Measurements from ENCODE around the gene TFAM.
"Not testable (repeated sequence)": the region's sequence is repeated elsewhere in the genome, so short reads cannot be mapped to it uniquely, and the experiment has no call there.

Gene TFAM

DNA sequence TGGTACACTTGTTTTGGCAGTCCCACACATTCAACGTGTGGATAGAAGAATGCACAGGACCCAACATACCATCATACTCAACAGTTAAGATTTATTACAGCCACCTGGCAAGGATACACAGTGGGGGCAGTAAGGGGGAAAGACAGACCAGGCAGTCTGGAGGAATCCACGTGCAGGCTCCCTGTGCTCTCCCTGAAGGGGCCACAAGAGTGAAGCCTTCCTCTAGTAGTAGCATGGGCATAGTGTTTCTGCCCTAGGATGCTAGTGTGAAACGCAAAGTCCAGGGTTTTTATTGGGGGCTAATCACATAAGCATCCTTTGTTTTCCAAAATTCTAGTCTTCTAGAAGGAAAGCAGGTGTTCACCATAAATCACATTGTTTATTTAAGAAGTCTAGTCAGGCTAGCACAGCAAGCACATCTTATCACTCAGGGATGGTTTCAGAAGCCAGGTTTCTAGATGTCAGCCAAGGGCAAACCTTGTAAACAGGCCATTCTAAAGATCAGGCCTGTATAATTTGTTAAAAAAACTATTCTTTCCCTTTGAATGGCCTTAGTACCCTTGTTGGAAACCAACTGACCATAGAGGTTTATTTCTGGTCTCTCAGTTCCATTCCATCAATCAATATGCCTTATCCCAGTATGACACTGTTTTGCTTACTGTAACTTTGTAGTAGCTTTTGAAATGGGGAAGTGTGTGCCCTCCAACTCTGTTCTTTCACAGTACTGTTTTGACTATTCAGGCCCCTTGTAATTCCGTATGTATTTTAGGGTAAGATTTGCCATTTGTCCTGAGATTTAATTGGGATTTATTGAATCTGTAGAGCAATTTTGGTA, 12.4 kb upstream of the TFAM start:
- DNase-seq (ENCODE audit: low read depth in 3 of 3), result no peak

DNA sequence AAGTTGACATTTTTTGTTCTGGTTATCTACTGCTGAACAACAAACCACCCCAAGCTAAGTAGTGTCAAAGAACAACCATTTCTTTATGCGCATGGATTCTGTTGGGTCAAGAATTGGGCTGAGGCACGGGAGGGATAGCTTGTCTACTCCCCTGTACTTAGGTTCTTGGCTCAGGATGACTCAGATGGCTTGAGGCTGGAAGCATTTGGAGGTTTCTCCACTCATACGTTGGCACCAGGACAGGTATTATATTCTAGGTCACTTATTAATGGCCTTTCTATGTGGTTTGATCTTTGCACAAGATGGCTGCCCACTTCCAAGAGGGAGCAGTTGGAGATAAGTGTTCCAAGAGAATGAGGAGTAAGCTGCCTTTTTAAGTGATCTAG, 11.8 kb upstream of the TFAM start:
- DNase-seq (ENCODE audit: low read depth in 3 of 3), result no peak

DNA sequence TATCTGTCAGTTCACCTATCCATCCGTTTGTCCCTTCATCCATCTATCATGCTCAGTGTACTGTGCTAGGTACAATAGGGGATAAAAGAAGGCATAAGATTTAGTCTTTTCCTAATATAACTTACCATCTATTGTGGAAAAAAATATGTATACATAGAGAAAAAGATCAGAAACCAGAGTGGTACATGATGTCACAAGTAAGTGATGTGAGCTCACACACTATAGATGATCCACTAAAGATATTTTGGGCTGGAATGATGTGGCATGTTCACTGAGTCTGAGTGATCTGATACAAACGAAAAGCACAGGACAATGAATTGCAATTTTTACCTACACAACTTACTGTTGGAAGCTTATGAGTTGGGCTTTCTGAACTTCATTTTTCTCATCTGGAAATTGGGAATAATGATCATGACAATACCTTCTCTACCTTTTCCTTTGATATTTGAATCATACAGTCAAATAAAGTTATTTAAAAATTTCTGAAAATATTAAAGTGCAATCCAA, 2.7 kb upstream of the TFAM start:
- DNase-seq (ENCODE audit: low read depth in 3 of 3), result no peak

DNA sequence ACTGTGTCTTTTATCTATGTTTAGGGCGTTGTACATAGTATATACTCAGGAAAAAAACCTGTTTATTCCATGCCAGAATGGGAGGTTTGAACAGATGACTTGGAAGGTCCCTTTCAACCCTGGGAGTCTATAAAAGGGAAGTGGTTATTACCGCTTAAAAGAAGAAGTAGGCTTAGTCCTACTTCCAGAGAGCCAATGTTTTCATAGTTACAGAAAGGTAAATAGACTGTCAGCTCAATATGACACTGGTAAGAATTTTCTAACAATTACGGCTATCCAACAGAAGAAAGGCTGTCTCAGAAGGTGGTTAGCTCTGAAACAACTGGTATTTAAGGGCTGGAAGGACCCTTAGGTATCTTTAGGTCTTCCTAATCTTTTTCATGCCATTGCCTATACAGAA, 1.1 kb upstream of the TFAM start:
- DNase-seq (ENCODE audit: low read depth in 3 of 3), result no peak

DNA sequence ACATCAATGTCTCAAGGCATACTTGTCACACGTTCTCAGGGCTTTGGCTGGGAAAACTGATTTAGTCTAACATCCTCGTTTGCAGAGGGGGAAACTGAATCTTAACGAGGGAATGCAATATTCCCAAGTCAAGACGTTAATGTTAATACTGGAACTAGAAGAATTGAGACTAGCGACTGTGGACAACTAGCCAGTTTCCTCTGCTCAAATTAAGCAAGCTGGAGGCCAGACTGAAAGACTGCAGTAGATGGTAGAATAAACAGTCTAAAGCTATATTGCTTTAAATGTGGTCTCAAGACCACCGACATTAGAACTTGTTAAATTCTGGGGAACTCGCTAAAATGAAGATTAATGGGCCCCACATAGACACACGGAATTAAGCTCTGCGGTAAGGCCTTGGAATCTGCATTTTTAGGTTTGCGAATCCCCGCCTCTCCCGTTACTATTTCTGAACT, 639 bp upstream of the TFAM start:
- no peak for DNase-seq (ENCODE audit: low read depth in 3 of 3)

DNA sequence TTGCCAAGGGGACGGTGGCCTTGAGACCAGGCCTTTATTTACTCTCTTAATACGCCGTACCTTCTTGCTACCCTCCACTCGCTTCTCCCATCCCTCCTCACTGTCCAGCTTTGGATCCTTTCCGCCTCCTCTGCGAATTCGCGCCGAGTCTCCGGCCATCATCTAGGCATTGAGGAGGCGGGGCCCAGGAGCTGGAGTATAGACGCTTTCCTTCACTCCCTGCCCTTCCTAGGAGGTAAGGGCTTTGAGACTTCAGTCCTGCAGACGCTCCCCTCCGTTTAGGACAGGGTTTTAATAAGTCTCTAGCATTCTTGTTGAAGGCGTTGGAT, 538 bp downstream of the TFAM start:
- peak in 1 of 3 experiments; percentile 22 for DNase-seq (ENCODE audit: low read depth in 3 of 3)

DNA sequence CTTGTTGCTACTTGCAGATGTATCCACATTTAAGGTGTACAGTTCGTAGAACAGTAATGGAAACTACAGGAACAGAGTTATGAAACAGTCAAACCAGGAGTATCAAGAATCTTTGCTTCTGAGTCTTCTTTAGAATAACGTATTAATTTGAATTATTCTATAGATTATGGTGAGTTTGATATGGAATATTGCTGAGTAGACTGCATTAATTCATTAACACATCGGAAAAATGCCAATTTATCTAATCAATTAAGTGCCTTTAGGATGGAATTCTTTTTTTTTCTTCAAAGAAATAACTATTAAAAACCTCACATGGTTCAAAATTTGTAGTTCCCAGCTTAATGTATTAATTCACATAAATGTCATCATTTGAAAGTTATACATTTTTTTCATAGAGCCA, 3.8 kb downstream of the TFAM start:
- DNase-seq (ENCODE audit: low read depth in 3 of 3), result no peak

DNA sequence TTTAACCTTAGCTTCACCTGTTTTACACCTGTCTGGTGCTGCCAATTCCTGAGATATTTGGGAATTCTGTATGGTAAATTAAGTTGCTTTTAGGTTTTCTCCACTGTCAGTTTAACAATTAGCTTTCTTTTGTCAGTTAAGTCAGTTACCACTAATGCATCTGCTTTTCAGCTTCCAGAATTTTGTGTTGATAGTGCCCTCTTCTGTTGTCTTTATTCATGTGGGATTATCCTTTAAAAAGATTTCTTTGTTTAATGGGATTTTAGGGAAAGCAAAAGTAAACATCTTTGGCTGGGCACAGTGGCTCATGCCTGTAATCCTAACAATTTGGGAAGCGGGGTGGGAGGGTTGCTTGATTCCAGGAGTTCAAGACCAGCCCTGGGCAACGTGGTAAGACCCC, 8.1 kb downstream of the TFAM start:
- no peak for DNase-seq (ENCODE audit: low read depth in 3 of 3)

DNA sequence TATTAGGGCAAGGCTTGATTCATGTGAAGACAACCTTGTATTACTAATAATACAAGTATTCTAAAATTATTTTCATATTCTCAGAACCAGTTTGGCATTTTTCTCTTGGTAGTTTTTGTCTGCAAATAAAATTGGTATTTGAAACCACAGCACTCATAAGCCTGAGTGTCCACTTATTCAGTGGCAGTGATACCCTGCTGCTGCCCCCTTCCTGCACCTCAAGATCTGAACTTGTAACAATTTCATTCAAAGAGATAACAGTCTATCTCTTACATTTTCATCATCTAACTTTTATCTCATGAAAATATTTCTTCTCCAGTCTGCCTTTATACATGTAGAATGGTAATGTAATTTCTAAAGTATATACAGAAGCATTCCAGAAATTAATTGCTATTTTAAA, 9.3 kb downstream of the TFAM start:
- DNase-seq (ENCODE audit: low read depth in 3 of 3), result no peak

DNA sequence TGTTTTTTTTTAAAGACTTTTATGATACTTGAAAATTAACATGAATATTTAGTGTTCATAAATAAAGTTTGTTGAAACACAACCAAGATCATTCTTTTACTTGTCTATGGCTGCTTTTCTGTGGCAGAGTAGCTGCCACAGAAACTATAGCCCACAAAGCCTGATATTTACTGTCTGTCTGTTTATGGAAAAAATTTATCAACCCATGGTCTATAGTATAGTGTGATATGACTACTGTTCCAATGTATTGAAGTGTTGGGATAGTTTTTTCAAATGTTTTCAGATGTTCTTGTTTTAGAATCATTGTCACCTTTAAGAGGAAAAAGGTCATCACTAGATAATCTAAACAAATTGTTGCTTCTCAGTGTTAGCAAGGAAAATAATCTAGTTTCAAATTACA, 10.8 kb downstream of the TFAM start:
- no peak for DNase-seq (ENCODE audit: low read depth in 3 of 3)

DNA sequence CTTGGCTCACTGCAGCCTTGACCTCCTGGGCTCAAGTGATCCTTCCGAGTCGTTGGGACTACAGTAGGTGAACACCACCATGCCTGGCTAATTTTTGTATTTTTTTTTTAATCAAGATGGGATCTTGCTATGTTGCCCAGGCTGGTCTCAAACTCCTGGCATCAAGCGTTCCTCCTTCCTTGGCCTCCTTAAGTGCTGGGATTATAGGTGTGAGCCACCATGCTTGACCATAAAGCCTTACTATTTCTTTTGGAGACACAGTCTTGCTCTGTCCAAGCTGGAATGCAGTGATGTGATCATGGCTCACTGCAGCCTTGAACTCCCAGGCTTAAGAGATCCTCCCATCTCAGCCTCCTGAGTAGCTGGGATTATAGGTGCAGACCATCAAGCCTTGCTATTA, 12.6 kb downstream of the TFAM start:
- DNase-seq (ENCODE audit: low read depth in 3 of 3), result no peak

DNA sequence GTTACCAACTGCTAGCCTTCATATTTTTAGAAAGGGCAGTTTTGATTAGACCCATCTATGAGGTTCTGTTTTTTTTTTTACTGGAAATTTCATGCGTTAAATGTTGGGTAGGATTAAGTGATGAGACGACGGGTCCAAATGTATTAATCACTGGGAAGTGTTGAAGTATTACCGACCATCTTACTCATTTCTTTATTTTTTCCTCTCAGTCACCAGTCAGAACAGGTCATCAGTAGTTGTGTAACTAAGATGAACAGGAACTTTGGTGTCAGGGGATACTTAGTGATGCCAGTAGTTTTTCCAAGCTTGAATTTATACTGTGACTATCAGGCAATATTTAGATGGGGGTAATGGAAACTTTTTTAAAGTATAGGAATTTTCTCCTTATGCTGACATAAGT, 14.2 kb downstream of the TFAM start:
- no peak for DNase-seq (ENCODE audit: low read depth in 3 of 3)

DNA sequence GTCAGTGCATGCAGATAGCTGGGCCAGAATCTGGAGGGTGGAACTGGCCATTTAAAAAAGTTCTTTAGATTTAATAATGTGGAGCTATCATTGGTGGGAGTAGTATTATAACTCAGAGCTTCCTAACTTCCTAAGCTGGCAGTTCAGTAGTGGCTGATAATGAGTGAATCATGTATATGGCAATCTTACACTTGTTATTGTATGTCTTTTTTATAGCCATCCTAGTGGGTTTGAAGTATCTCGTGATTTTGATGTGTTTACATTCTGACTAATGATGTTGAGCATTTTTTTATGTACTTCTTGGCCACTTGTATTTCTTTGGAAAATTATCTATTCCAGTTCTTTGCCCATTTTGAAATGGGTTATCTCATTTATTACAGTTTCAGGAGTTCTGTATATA, 15.4 kb downstream of the TFAM start:
- no peak for DNase-seq (ENCODE audit: low read depth in 3 of 3)

DNA sequence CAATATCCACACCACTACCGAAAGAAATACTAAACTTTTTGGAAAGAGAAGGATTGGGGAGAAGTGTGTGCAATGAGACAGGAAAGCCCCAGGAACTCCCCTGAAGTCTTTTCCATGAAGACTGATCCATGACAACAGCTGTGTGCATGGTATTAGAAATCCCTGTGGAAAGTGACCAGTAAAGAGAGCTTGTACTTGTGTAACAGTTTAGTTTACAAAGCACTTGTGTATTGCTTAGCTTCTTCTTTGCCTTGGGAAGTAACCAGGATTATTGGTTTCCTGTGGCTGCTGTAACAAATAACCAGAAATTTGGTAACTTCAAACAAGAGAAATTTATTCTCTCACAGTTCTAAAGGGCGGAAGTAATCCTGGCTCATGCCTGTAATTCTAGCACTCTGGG, 18.8 kb downstream of the TFAM start:
- no peak for DNase-seq (ENCODE audit: low read depth in 3 of 3)

DNA sequence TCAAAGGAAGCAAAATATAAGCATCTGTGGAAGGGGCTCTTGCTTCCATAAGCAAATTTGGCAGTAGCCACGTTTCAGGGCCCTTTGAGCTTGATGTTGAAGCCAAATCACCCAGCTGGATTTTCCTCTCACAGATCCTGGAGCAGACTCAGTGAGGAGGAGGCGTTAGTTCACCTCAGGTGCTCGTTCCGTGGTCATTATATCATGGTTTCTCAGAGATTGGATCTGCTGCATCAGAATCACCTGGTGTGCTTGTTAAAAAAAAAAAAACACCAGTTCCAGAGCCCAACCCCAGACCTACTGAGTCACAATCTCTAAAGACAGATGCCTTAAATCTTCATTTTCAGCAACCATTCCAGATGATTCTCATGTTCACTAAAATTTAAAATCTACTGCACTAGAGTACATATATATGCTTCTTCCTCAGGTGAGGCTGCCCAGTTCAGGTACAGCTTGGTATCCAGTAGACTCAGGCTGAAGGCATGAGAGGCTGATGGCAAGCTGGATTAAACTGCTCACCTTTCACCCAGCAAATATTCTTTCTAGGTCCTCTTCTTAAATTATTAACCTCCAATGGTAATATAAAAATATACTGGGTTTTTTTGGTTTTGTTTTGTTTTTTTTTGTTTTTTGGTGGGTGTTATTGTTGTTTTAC, 24.9 kb downstream of the TFAM start:
- no peak for DNase-seq (ENCODE audit: low read depth in 3 of 3)

DNA sequence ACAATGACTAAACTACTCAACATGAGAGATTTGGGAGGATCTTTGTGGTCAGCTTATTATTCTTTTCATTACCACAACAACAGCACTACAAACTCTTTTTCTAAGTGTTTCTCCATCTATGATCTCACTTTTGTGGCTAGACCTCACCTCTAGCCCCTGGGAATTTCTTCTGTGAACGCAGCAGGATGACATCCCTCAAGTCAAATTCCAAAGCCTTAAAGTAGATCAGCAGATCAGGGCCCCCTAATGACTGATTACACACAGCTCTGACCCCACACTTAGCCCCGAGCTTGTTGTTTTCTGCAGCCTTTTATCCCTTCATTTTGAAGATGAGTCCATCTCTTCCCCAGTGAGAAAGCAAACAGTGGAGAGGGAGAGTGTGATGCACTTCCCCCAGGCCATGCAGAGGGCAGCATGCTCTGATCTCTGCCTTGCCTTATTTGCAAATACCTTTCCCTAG, 27.3 kb downstream of the TFAM start:
- DNase-seq (ENCODE audit: low read depth in 3 of 3), result no peak

DNA sequence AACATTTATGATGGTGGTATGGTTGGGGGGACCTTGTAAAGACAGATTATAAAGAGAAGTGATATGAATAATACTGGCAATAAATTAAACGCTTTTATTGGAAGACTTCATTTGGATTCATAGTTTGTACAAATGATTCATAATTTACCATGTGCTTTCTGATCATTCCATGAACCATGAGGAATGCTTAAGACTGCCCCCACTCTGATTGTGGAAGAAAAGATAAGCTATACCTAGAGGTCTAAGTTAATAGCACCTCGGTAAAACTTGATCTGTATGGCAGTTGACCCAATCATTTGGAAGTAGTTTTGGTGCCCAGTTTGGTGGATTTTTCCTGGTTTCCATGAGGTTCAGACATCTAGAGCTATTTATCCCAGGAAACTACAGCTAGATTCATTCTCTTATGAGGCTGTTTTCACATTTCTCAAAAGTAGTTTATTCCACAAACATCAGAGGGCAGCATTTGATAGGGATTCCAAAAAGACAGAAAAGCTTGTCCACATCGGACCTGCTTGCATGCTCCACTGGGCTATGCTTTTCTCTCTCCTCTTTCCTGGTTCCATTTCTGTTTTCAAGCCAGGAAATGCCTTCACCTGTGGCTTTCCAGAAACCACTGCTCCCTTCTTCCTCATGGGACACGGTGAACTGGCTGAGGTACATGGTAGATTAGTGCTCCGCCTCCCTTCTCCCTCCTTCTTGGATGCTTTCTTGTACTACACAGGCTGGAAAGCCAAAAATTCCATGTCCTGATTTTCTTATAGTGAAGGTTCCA, 29.2 kb downstream of the TFAM start:
- no peak for DNase-seq (ENCODE audit: low read depth in 3 of 3)

DNA sequence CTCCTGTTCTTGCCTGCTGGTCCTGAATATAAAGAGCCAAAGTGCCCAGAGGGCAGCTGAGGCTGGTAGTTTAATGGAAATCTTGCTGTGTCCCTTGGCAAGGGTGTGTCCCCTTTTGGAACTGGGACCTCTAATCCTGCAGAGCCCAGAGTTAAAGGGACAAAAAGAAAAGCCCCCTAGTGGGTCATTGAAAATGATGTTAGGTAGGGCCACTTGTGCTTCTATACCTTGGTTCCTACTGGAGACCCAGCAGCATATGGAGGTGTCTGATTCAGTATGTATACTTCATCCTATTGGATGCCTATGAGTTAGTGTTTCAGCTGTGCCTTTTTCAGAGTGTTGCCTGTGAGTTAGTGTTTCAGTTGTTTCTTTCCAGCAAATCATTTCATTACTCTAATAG, 30.5 kb downstream of the TFAM start:
- DNase-seq (ENCODE audit: low read depth in 3 of 3), result no peak

DNA sequence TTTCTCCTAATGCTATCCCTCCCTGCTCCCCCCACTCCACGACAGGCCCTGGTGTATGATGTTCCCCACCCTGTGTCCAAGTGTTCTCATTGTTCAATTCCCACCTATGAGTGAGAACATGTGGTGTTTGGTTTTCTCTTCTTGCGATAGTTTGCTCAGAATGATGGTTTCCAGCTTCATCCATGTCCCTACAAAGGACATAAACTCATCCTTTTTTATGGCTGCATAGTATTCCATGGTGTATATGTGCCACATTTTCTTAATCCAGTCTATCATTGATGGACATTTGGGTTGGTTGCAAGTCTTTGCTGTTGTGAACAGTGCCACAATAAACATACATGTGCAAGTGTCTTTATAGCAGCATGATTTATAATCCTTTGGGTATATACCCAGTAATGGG, 32.7 kb downstream of the TFAM start:
- DNase-seq (ENCODE audit: low read depth in 3 of 3), result not testable (repeated sequence)

DNA sequence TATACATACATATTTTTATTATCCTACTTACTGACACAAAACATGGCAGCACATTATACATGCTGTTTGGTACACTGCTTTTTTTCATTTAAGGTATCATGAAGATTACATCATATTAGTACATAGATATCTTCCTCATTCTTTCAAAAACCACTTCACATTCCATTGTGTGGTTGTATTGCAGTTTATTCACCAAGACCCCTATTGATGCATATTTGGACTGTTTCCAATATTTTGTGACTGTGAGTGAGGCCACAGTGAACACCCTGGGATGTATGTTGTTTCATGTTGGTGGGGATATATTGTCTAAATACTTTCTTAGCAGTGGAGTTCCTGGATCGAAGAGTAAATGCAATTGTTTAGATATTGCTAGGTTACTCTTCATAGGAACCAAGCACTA, 39.0 kb downstream of the TFAM start:
- no peak for DNase-seq (ENCODE audit: low read depth in 3 of 3)

DNA sequence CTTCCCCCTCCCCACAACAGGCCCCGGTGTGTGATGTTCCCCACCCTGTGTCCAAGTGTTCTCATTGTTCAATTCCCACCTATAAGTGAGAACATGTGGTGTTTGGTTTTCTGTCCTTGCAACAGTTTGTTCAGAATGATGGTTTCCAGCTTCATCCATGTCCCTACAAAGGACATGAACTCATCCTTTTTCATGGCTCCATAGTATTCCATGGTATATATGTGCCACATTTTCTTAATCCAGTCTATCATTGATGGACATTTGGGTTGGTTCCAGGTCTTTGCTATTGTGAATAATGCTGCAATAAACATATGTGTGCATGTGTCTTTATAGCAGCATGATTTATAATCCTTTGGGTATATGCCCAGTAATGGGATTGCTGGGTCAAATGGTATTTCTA, 43.2 kb downstream of the TFAM start:
- DNase-seq (ENCODE audit: low read depth in 3 of 3), result not testable (repeated sequence)

DNA sequence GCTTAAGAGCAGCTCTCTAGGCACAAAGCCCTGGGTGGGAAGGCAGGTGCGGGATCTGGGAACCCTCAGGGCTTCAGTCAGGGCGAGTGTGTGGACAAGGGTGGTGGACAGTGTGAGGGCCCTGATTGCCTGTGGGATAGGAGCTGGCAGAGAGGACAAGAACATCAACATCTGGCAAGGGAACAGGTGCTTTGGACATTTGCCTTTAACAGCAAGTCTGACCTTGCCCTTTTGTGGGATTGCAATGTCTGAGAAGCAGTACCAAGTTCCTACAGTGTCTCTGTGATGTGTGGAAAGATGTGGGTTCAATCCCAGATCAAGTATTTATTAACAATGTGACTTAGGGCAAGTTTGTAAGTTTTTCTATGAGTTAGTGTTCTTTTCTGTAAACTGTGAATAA, 46.7 kb downstream of the TFAM start:
- no peak for DNase-seq (ENCODE audit: low read depth in 3 of 3)

DNA sequence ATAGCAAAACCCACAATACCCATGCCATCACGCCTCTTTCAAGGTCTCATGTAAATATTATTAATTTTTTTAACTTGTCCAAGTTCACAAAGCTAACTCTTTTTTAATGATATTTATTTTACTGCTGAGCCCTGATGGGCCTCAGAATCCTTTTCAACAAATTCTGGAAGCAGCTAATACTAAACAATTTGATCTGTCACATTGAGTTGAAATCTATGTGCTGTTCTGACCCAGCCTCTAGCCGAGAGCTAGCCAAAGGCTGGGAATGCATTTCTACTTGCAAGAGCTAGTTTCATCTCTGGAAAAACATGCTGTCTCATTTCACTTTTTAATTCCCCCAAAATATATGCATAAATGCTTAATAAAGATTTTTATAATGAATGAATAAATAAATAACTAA, 47.9 kb downstream of the TFAM start:
- no peak for DNase-seq (ENCODE audit: low read depth in 3 of 3)

Data from stimulated activated CD4-positive, alpha-beta T cell treated with anti-CD3 and anti-CD28 coated beads, TNF-alpha, amount 100 ng/mL, for 24 hours (primary cell).